GM12801 (cell line): ENCODE data around the gene ECE1.

Source experiments
- CTCF ChIP-seq: IDR thresholded peaks from one replicate; pipeline ENCODE4 v1.5.1; 2011; ENCODE audit warnings: control low read depth; ENCODE audit not compliant: insufficient read length; ENCODE audit errors: extremely low read depth

Gene ECE1

DNA sequence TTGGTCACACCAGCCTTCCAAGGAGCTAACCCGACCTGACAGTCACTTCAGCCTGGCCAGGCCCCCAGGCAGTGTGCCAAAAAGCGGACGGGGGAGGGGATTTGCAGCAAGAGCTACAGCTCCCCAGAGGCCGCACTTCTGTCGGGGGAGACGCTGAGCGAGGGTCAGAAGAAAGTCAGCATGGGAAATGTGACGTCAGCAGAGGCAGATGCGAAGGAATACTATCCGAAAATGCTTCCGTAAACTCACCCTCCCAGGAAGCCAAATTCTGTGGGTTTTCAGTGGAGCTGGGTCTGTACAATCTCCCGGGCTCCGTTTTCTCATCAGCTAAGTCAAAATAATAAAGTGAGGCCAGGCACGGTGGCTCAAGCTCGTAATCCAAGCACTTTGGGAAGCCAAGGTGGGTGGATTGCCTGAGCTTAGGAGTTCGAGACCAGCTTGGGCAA lies 28.5 kb upstream of the ECE1 start:
- TF ChIP-seq CTCF = no peak

GRCh38 chr1:21318057-21318713 lies 27.9 kb upstream of the ECE1 start:
- no peak for TF ChIP-seq CTCF

DNA sequence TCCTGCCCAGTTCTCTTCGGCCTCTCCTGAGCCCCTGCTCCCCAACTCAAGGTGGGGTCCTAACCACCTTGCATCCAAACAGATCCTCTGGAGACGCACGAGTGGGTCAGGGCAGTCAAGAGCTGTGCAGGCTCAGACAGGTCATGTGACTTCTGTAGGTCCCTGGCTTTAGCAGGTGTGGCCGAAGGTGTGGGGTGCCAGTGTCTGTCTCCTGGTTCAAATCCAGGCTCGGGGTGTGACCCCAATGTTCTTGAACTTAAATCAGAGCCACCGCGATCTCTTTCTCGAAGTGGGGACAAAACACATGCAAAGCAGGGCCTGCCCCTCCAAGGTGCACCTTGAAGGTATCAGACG lies 27.4 kb upstream of the ECE1 start:
- TF ChIP-seq CTCF = no peak

DNA sequence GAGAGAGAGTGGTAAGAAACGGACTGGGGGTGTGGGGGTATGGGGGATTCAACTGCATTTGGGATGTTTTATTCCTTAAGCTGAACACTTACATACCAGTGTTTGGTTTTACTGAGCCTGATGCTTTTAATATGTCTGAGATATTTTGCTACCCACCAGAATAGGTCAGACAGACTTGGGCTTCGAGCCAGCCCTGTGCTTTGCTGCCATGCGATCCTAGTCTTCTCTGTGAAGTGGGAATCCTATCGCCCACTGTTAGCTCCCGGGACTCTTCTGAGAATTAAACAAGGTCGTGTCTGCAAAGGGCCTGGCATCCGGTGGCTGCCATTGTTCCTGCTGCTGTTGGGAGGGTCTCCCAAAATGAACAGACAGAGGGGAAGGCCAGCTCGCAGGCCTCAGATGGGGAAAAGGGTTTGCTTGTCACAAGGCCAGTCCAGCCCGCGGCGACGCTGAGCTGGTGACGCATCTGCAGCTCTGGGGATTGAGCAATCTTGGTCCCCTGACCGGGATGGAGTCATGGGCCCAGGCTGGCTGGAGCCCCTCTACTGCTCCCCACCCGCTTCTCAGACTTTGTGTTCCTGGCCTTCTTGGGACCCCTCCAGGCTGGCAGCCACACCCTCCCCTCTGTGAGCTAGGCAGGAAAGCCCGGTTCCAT lies 26.9 kb upstream of the ECE1 start:
- no peak for TF ChIP-seq CTCF

DNA sequence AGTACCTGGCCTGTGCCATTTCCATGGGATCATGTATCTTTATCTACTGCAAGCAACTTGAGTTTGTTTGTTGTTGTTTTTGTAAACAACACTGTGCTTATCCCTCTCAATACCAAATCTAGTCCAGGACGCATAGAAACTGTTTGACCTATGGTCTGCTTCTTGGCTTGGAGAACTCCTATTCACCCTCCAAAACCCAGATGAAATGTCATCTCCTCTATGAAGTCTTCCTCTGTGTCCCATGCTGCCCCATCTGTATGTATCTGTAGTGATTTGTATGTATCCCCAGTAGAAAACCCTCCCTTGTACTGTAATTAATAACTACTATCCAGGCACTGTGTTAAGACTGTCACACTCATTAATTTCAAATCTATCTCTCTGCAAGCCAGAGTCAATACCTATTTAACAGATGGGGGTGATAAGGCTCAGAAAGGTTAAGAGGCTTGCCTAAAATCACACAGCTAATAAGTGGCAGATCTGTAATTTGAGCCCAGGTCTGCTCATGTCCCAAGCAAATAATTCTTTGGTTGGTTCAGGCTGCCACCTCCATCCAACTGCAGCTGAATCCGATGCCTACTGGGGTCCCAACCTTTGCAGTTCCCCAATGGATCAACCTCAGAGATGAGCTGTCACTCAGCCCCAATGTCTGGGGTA lies 24.6 kb upstream of the ECE1 start:
- no peak for TF ChIP-seq CTCF

DNA sequence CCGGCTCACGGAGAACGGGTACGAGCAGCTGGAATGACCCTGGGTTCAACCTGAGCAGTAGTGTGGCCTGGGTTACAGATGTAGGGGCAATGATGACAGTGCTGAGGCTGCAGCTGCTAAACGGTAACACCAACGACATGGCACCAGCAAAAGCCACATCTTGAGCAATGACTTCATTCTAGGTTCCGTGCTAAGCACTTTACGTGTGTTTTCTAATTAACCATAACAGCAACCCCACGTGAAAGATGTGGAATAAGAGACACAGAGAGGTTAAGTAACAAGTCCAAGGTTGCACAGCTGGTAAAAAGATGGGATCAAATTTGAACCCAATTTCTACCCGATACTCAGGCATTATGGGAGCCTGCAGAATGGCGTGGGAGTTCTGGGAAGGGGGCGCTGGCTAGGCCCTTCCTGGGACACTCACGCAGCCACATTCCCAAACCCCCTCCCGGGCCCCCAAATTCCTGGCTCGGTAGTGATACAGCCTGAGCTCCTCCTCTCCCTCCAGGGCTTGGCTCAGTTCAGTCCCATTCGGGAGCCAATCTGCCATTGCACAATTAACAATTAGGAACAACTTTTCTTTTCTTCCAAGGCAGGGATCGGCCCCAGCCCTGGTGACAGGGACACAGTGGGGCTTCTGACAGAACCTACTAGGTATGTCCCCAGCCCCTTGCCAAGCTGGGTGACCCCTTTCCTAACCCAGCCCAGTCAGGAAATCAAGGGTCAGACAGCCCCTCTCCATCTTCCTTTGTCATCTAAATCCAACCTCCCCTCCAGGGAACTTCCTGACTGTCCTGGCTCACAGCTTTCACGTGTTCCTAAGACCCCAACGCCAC lies 23.8 kb upstream of the ECE1 start:
- TF ChIP-seq CTCF = no peak
